Neural progenitor cell (in vitro differentiated cells): ENCODE data around the gene BORCS8.

Experiments
- CTCF ChIP-seq: fragments of 200-600 bp; sonication (generic); IDR thresholded peaks from 2 replicates; pipeline ENCODE4 v1.5.1; 2017; ENCODE audit warnings: antibody characterized with exemption, mild to moderate bottlenecking
- EZH2 ChIP-seq: fragments of 200-600 bp; sonication (generic); IDR thresholded peaks from 2 replicates; pipeline ENCODE4 v1.6.1; 2017; ENCODE audit warnings: antibody characterized with exemption, mild to moderate bottlenecking, moderate library complexity
- EZH2phosphoT487 ChIP-seq: fragments of 200-600 bp; sonication (generic); IDR thresholded peaks from 2 replicates; pipeline ENCODE4 v1.6.1; 2017; ENCODE audit warnings: antibody characterized with exemption

- no peak for TF ChIP-seq CTCF
- TF ChIP-seq EZH2phosphoT487: no peak
- TF ChIP-seq EZH2: no peak
Observed at GRCh38 chr19:19223636-19224035, 31.7 kb upstream of the BORCS8 start.
